Neural cell (in vitro differentiated cells): ENCODE measurements around the gene HDAC4.

ENCODE experiments used
- EP300 ChIP-seq: fragments of 450-650 bp; conservative IDR thresholded peaks from 2 replicates; pipeline ENCODE4 v1.6.1; 2014; ENCODE audit warnings: antibody characterized with exemption, mild to moderate bottlenecking, moderate library complexity; ENCODE audit not compliant: poor library complexity, severe bottlenecking
- EZH2 ChIP-seq: fragments of 200-600, 300-800 bp; shearing (Covaris generic), sonication (generic); IDR thresholded peaks from 2 replicates; pipeline ENCODE4 v1.6.1; 2014; ENCODE audit warnings: antibody characterized with exemption, low read length, borderline replicate concordance, mild to moderate bottlenecking; ENCODE audit not compliant: insufficient read depth, poor library complexity, severe bottlenecking
- MXI1 ChIP-seq: fragments of 450-650 bp; conservative IDR thresholded peaks from 2 replicates; pipeline ENCODE4 v1.6.1; 2014; ENCODE audit warnings: antibody characterized with exemption, mild to moderate bottlenecking; ENCODE audit not compliant: poor library complexity, severe bottlenecking
- POLR2AphosphoS5 ChIP-seq: IDR thresholded peaks from 2 replicates; pipeline ENCODE4 v1.6.1; 2012
- SMC3 ChIP-seq: fragments of 450-650 bp; conservative IDR thresholded peaks from 2 replicates; pipeline ENCODE4 v1.6.1; 2014; ENCODE audit warnings: antibody characterized with exemption, mild to moderate bottlenecking, moderate library complexity; ENCODE audit not compliant: poor library complexity
- TF ChIP-seq, protein P1 (sequence below): fragments of 450-650 bp; IDR thresholded peaks from 2 replicates; pipeline ENCODE4 v1.5.1; 2014; ENCODE audit warnings: antibody characterized with exemption, mild to moderate bottlenecking, moderate library complexity; ENCODE audit not compliant: poor library complexity, severe bottlenecking
- TF ChIP-seq, protein P2 (sequence below): IDR thresholded peaks from 2 replicates; pipeline ENCODE4 v1.6.1; 2012; ENCODE audit warnings: borderline replicate concordance

DNA sequence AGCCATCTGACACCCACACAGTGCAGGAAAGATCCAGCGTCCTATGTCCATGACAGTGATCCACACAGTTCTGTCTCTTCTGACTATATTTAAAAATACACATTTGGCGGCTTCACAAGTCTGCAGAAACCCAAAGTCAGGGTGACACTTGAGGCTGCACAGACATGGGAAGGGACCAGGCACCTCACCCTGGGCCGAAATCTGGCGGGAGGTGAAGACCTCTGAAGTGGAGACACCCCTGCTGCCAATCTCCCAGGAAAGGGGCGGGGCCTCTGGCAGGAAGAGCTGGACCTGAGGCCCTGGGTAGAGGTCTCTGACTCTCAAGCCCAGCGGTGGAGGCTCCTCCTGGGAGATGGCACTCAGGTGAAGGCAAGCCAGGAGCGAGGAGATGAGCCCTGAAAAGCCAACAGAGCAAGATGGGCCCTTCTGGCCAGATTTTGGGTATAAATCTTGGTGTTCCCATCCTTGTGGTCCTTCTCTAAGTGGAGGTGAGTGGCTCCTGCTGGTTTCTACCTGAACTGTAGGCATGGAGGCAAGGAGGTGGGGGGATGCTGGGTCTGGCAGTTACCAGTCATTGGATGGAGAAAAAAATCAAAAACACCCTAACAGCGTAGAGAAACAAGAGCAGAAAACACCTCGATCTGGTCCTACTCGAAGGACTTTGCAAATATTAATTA lies 248.4 kb downstream of the HDAC4 start:
- TF ChIP-seq, protein P1, sequence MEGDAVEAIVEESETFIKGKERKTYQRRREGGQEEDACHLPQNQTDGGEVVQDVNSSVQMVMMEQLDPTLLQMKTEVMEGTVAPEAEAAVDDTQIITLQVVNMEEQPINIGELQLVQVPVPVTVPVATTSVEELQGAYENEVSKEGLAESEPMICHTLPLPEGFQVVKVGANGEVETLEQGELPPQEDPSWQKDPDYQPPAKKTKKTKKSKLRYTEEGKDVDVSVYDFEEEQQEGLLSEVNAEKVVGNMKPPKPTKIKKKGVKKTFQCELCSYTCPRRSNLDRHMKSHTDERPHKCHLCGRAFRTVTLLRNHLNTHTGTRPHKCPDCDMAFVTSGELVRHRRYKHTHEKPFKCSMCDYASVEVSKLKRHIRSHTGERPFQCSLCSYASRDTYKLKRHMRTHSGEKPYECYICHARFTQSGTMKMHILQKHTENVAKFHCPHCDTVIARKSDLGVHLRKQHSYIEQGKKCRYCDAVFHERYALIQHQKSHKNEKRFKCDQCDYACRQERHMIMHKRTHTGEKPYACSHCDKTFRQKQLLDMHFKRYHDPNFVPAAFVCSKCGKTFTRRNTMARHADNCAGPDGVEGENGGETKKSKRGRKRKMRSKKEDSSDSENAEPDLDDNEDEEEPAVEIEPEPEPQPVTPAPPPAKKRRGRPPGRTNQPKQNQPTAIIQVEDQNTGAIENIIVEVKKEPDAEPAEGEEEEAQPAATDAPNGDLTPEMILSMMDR, result no peak
- TF ChIP-seq MXI1, result no peak
- TF ChIP-seq EZH2, result no peak
- TF ChIP-seq EP300, result no peak
- no peak for TF ChIP-seq POLR2AphosphoS5
- TF ChIP-seq, protein P2, sequence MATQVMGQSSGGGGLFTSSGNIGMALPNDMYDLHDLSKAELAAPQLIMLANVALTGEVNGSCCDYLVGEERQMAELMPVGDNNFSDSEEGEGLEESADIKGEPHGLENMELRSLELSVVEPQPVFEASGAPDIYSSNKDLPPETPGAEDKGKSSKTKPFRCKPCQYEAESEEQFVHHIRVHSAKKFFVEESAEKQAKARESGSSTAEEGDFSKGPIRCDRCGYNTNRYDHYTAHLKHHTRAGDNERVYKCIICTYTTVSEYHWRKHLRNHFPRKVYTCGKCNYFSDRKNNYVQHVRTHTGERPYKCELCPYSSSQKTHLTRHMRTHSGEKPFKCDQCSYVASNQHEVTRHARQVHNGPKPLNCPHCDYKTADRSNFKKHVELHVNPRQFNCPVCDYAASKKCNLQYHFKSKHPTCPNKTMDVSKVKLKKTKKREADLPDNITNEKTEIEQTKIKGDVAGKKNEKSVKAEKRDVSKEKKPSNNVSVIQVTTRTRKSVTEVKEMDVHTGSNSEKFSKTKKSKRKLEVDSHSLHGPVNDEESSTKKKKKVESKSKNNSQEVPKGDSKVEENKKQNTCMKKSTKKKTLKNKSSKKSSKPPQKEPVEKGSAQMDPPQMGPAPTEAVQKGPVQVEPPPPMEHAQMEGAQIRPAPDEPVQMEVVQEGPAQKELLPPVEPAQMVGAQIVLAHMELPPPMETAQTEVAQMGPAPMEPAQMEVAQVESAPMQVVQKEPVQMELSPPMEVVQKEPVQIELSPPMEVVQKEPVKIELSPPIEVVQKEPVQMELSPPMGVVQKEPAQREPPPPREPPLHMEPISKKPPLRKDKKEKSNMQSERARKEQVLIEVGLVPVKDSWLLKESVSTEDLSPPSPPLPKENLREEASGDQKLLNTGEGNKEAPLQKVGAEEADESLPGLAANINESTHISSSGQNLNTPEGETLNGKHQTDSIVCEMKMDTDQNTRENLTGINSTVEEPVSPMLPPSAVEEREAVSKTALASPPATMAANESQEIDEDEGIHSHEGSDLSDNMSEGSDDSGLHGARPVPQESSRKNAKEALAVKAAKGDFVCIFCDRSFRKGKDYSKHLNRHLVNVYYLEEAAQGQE, result no peak
- no peak for TF ChIP-seq SMC3
